ENCODE data around the gene ARHGAP4.

The ARHGAP4 gene

GRCh38 chrX:153970357-153971123 lies 44.5 kb upstream of the ARHGAP4 start:
- Histone ChIP-seq H3K36me3 (ENCODE audit: control insufficient read depth in 5 of 5, insufficient read depth in 5 of 5, low read length in 5 of 5) (peaks cover 0 to 2% (median 0%) of the 10 kb centered on the region in 5 donors), H3K27ac (ENCODE audit: low read depth, low read length) (peak overlapping the region; percentile 98), H3K4me1 (ENCODE audit: control insufficient read depth in 5 of 5, insufficient read depth in 5 of 5, low read length in 5 of 5) (peaks cover 22 to 69% (median 64%) of the 10 kb centered on the region in 5 donors), H3K27me3 (ENCODE audit: control insufficient read depth in 5 of 5, insufficient read depth in 4 of 5, low read length in 5 of 5) (peaks cover 0 to 25% (median 6%) of the 10 kb centered on the region in 5 donors), H3K9ac (ENCODE audit: low read length in 5 of 5) (peak overlapping the region; percentile 95 to 98 (median 97)), H3K4me3 (ENCODE audit: low read depth in 1 of 5, low read length in 5 of 5) (peak overlapping the region; percentile 91 to 99 (median 96)), H3K9me3 (ENCODE audit: control insufficient read depth in 5 of 5, low read length in 5 of 5) (peaks cover 0 to 2% (median 0%) of the 10 kb centered on the region in 5 donors)

- Histone ChIP-seq H3K4me3 (ENCODE audit: low read depth in 1 of 5, low read length in 5 of 5) (peak overlapping the region; percentile 61 to 99 (median 96)), H3K36me3 (ENCODE audit: control insufficient read depth in 5 of 5, insufficient read depth in 5 of 5, low read length in 5 of 5) (peaks cover 0 to 2% (median 0%) of the 10 kb centered on the region in 5 donors), H3K9ac (ENCODE audit: low read length in 5 of 5) (peak overlapping the region in 3 of 5 donors; percentile 3 to 43 (median 20)), H3K4me1 (ENCODE audit: control insufficient read depth in 5 of 5, insufficient read depth in 5 of 5, low read length in 5 of 5) (peaks cover 22 to 71% (median 64%) of the 10 kb centered on the region in 5 donors), H3K9me3 (ENCODE audit: control insufficient read depth in 5 of 5, low read length in 5 of 5) (peaks cover 0 to 2% (median 0%) of the 10 kb centered on the region in 5 donors), H3K27me3 (ENCODE audit: control insufficient read depth in 5 of 5, insufficient read depth in 4 of 5, low read length in 5 of 5) (peaks cover 0 to 25% (median 6%) of the 10 kb centered on the region in 5 donors), H3K27ac (ENCODE audit: low read depth, low read length) (no peak overlapping the region)
Observed at GRCh38 chrX:153969904-153970356, 43.9 kb upstream of the ARHGAP4 start.

GRCh38 chrX:153969125-153969903 lies 43.2 kb upstream of the ARHGAP4 start:
- peaks cover 0 to 22% (median 6%) of the 10 kb centered on the region in 5 donors for H3K27me3 ChIP-seq (ENCODE audit: control insufficient read depth in 5 of 5, insufficient read depth in 4 of 5, low read length in 5 of 5)
- H3K9ac ChIP-seq (ENCODE audit: low read length in 5 of 5): peak overlapping the region in 3 of 5 donors; percentile 3 to 43 (median 20)
- H3K9me3 ChIP-seq (ENCODE audit: control insufficient read depth in 5 of 5, low read length in 5 of 5): peaks cover 0 to 2% (median 0%) of the 10 kb centered on the region in 5 donors
- peaks cover 19 to 65% (median 60%) of the 10 kb centered on the region in 5 donors for H3K4me1 ChIP-seq (ENCODE audit: control insufficient read depth in 5 of 5, insufficient read depth in 5 of 5, low read length in 5 of 5)
- peak overlapping the region; percentile 60 to 99 (median 94) for H3K4me3 ChIP-seq (ENCODE audit: low read depth in 1 of 5, low read length in 5 of 5)
- peaks cover 0 to 5% (median 0%) of the 10 kb centered on the region in 5 donors for H3K36me3 ChIP-seq (ENCODE audit: control insufficient read depth in 5 of 5, insufficient read depth in 5 of 5, low read length in 5 of 5)
- H3K27ac ChIP-seq (ENCODE audit: low read depth, low read length): peak overlapping the region; percentile 16

GRCh38 chrX:153968754-153969124 lies 42.7 kb upstream of the ARHGAP4 start:
- peak overlapping the region; percentile 16 for H3K27ac ChIP-seq (ENCODE audit: low read depth, low read length)
- peaks cover 0 to 11% (median 4%) of the 10 kb centered on the region in 5 donors for H3K36me3 ChIP-seq (ENCODE audit: control insufficient read depth in 5 of 5, insufficient read depth in 5 of 5, low read length in 5 of 5)
- H3K9me3 ChIP-seq (ENCODE audit: control insufficient read depth in 5 of 5, low read length in 5 of 5): peaks cover 0 to 2% (median 0%) of the 10 kb centered on the region in 5 donors
- peak overlapping the region; percentile 33 to 99 (median 94) for H3K4me3 ChIP-seq (ENCODE audit: low read depth in 1 of 5, low read length in 5 of 5)
- peak overlapping the region in 1 of 5 donors; percentile 43 for H3K9ac ChIP-seq (ENCODE audit: low read length in 5 of 5)
- H3K4me1 ChIP-seq (ENCODE audit: control insufficient read depth in 5 of 5, insufficient read depth in 5 of 5, low read length in 5 of 5): peaks cover 19 to 59% (median 54%) of the 10 kb centered on the region in 5 donors
- peaks cover 0 to 21% (median 6%) of the 10 kb centered on the region in 5 donors for H3K27me3 ChIP-seq (ENCODE audit: control insufficient read depth in 5 of 5, insufficient read depth in 4 of 5, low read length in 5 of 5)

DNA sequence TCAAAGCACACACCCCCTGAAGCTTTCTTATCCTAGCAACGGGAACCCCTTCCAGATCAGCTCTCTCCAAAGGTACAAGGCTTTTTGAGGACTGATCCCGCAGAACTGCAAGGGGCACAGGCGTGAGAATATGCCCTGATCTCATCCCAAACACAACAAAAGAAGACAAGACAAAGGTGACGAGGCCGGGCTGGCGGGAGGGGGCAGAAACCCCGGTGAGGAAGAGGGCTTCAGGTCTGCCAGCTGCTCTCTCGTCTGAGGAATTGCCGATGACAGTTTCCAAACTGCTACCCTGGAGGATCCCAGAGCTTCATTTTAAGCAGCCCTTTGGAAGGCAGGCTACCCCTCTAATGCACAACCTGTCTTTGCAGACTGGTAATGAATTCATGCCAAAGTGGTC lies 42.2 kb upstream of the ARHGAP4 start:
- H3K9me3 ChIP-seq (ENCODE audit: control insufficient read depth in 5 of 5, low read length in 5 of 5): peaks cover 0 to 2% (median 0%) of the 10 kb centered on the region in 5 donors
- H3K4me1 ChIP-seq (ENCODE audit: control insufficient read depth in 5 of 5, insufficient read depth in 5 of 5, low read length in 5 of 5): peaks cover 19 to 55% (median 49%) of the 10 kb centered on the region in 5 donors
- H3K36me3 ChIP-seq (ENCODE audit: control insufficient read depth in 5 of 5, insufficient read depth in 5 of 5, low read length in 5 of 5): peaks cover 0 to 16% (median 5%) of the 10 kb centered on the region in 5 donors
- no peak overlapping the region for H3K27ac ChIP-seq (ENCODE audit: low read depth, low read length)
- peaks cover 0 to 21% (median 6%) of the 10 kb centered on the region in 5 donors for H3K27me3 ChIP-seq (ENCODE audit: control insufficient read depth in 5 of 5, insufficient read depth in 4 of 5, low read length in 5 of 5)
- no peak overlapping the region for H3K9ac ChIP-seq (ENCODE audit: low read length in 5 of 5)
- peak overlapping the region in 2 of 5 donors; percentile 19 to 99 for H3K4me3 ChIP-seq (ENCODE audit: low read depth in 1 of 5, low read length in 5 of 5)

GRCh38 chrX:153967536-153968224 lies 41.6 kb upstream of the ARHGAP4 start:
- Histone ChIP-seq H3K9me3 (ENCODE audit: control insufficient read depth in 5 of 5, low read length in 5 of 5) (peaks cover 0 to 2% (median 0%) of the 10 kb centered on the region in 5 donors), H3K4me3 (ENCODE audit: low read depth in 1 of 5, low read length in 5 of 5) (peak overlapping the region in 3 of 5 donors; percentile 14 to 99 (median 19)), H3K27me3 (ENCODE audit: control insufficient read depth in 5 of 5, insufficient read depth in 4 of 5, low read length in 5 of 5) (peaks cover 0 to 23% (median 6%) of the 10 kb centered on the region in 5 donors), H3K27ac (ENCODE audit: low read depth, low read length) (no peak overlapping the region), H3K9ac (ENCODE audit: low read length in 5 of 5) (peak overlapping the region in 1 of 5 donors; percentile 54), H3K36me3 (ENCODE audit: control insufficient read depth in 5 of 5, insufficient read depth in 5 of 5, low read length in 5 of 5) (peaks cover 0 to 22% (median 11%) of the 10 kb centered on the region in 5 donors), H3K4me1 (ENCODE audit: control insufficient read depth in 5 of 5, insufficient read depth in 5 of 5, low read length in 5 of 5) (peaks cover 19 to 51% (median 45%) of the 10 kb centered on the region in 5 donors)

DNA sequence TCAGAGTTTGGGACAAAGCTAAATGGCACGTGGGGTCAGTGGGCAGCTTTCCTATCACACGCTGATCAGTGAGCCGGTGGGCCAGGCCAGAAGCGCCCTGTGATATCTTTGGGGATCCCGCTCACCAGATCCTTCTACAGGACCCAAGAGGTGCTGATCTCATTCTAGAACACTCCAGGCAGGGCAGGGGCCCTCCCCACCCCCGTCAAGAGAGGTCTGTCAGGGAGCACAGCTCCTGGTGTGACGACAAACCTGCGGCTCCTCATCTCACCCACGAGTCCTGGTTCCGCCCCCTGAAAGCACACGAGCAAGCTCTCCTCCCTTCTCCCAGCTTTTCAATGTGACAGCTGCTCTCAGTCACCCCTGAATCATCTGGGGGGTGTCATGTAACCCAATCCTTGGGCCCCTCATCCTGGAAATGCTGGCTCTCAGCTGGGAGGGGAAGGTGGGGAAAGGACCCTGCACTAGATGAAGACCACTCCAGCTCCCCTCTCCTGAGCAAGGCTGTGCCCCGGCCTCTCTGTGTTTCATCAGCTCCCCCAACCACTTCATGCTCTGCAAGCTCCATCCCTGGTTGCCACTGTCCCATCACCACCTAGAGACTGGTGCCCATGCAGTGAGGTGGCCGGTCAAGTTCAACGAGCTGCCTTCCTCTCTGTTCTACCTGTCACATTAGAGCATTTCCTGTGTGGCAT lies 40.9 kb upstream of the ARHGAP4 start:
- peak overlapping the region in 1 of 5 donors; percentile 54 for H3K9ac ChIP-seq (ENCODE audit: low read length in 5 of 5)
- H3K4me1 ChIP-seq (ENCODE audit: control insufficient read depth in 5 of 5, insufficient read depth in 5 of 5, low read length in 5 of 5): peaks cover 14 to 51% (median 45%) of the 10 kb centered on the region in 5 donors
- H3K27ac ChIP-seq (ENCODE audit: low read depth, low read length): no peak overlapping the region
- H3K9me3 ChIP-seq (ENCODE audit: control insufficient read depth in 5 of 5, low read length in 5 of 5): peaks cover 0 to 2% (median 0%) of the 10 kb centered on the region in 5 donors
- H3K4me3 ChIP-seq (ENCODE audit: low read depth in 1 of 5, low read length in 5 of 5): peak overlapping the region in 3 of 5 donors; percentile 14 to 42 (median 23)
- H3K27me3 ChIP-seq (ENCODE audit: control insufficient read depth in 5 of 5, insufficient read depth in 4 of 5, low read length in 5 of 5): peaks cover 0 to 22% (median 6%) of the 10 kb centered on the region in 5 donors
- peaks cover 0 to 29% (median 18%) of the 10 kb centered on the region in 5 donors for H3K36me3 ChIP-seq (ENCODE audit: control insufficient read depth in 5 of 5, insufficient read depth in 5 of 5, low read length in 5 of 5)

GRCh38 chrX:153966283-153966688 lies 40.2 kb upstream of the ARHGAP4 start:
- peaks cover 0 to 15% (median 10%) of the 10 kb centered on the region in 5 donors for H3K27me3 ChIP-seq (ENCODE audit: control insufficient read depth in 5 of 5, insufficient read depth in 4 of 5, low read length in 5 of 5)
- peak overlapping the region in 2 of 5 donors; percentile 4 to 23 for H3K4me3 ChIP-seq (ENCODE audit: low read depth in 1 of 5, low read length in 5 of 5)
- no peak overlapping the region for H3K27ac ChIP-seq (ENCODE audit: low read depth, low read length)
- no peak overlapping the region for H3K9ac ChIP-seq (ENCODE audit: low read length in 5 of 5)
- peaks cover 0 to 2% (median 0%) of the 10 kb centered on the region in 5 donors for H3K9me3 ChIP-seq (ENCODE audit: control insufficient read depth in 5 of 5, low read length in 5 of 5)
- H3K4me1 ChIP-seq (ENCODE audit: control insufficient read depth in 5 of 5, insufficient read depth in 5 of 5, low read length in 5 of 5): peaks cover 11 to 51% (median 45%) of the 10 kb centered on the region in 5 donors
- H3K36me3 ChIP-seq (ENCODE audit: control insufficient read depth in 5 of 5, insufficient read depth in 5 of 5, low read length in 5 of 5): peaks cover 0 to 36% (median 25%) of the 10 kb centered on the region in 5 donors
